GM18519 (cell line): ENCODE results near the gene CUX1.

Source experiments
- ATAC-seq: cut with Tn5 transposase; IDR thresholded peaks from one replicate; pipeline ENCODE4 v1.9.1; 2021; ENCODE audit warnings: mild to moderate bottlenecking, moderate library complexity; ENCODE audit not compliant: unreplicated experiment, low FRiP score

The CUX1 gene

DNA sequence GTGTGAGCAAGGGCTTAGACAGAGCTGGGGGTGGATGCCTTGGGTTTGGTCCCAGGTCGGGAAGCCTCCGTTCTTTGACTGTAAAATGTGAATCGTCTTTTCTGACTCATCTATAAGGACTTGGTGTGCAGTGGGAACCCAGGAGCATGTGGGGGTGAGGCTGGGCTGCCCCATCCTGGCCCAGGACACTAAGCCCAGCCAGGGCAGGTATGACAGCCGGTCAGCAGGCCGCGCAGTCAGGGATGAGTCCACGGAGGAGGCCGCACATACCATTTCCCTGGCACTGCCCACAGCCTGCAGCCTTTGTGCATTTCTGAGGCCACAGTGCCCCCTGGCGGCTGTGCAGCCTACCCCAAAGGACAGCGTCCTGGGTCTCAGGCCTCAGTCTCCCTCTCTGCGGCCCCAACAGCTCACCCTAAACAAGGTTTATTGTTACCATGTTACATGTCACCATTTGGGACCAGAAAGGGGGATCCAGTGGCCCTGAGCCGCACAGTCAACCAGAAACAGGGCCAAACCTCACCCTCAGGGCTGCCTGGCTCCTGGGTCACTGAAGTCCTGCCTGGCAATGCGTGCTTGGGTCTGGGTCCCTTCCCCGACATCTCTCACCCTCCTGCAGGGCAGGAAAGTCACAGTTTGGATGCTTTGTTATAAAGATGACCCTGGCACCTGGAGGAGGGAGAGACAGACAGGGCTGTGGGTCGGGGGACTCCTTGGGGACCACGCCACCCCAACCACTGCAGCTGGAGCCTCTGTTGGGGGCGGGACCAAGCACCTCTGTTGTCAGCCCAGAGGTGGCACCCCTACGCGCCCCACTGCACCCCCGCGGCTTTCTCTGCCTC, 454.9 kb downstream of the CUX1 start:
- no peak for ATAC-seq

GRCh38 chr7:102272917-102273748, 455.7 kb downstream of the CUX1 start:
- no peak for ATAC-seq

GRCh38 chr7:102273749-102274712, 456.6 kb downstream of the CUX1 start:
- no peak for ATAC-seq

DNA sequence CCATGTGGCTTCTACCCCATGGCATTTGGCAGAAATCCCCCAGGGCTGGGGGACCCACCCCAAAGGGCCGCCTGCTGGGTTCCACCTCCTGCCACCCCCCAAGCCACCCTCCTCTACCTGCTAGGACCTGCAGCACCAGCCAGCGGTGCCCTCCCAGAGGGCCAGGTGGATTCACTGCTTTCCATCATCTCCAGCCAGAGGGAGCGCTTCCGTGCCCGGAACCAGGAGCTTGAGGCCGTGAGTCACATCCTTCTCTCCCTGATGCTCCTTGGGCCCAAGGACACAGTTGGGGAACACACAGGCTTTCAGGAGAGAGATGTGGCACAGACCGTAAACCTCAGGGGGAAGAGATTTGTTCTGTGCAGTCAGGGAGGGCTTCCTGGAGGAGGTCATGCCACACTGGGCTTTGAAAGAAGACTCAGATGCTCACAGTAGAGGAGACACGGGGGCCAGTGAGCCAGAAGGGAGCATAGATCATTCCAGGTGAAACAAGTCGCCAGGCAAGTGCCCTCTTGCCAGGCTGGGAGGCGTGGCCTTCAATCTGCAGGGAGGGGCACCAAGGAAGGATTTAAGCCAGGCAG, 457.8 kb downstream of the CUX1 start:
- no peak for ATAC-seq

- ATAC-seq = no peak
These were observed 460.5 kb downstream of the CUX1 start for GRCh38 chr7:102277901-102278300.

DNA sequence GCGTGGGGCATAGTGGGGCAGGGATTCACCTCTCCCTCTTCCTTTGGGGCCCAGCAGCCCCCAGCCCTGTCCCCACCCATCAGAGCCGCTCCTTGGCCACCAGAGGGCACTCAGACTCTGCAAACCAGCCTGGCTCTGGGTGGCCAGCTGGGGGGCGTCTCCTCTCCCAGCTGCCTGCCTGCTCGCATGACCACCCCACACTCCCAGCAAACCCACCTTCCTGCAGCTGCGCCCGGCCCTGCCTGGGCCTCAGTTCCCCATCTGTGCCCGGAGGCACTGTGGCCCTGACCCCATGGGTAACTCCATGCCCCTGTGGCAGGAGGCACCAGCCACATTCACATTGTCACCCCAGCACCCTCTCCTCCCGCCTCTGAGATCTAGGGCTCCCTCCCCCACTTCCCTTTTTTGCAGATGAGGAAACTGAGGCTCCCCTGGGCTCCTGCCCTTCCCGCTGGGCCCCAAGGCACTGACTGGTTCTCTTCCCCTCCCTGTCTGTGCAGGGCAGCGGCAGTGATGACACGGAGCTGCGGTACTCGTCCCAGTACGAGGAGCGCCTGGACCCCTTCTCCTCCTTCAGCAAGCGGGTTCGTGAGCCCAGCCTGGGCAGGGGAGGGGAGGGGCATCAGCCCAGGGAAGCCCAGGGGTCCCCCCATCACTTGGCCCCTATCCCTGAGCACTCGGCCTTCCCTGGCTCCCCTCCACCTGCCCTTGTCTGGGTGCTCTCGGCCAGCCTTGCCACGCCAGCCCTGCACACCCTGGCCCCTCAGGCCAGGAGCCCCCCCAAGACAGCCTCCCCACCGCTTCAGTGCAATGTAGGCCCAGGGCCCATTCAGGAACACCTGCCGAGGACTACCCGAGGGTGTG, 462.3 kb downstream of the CUX1 start:
- ATAC-seq = no peak

GRCh38 chr7:102280521-102280920, 463.1 kb downstream of the CUX1 start:
- no peak for ATAC-seq

DNA sequence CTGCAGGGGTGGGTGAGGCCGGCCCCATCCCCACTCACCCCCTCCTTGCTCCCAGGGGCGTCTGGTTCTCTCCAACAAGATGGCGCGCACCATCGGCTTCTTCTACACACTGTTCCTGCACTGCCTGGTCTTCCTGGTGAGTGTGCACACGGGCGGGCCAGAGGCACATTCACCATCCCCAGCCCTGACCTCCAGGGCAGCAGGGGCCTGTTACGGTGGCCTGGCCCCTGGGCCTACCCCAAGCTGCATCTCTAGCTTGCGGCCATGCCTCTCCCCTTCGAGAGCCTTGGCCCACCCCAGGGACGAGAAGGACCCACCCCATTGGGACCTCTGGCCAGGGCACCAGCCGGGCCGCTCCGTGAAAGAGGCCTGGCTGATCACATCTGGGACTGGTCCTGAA, 464.4 kb downstream of the CUX1 start:
- ATAC-seq = no peak

DNA sequence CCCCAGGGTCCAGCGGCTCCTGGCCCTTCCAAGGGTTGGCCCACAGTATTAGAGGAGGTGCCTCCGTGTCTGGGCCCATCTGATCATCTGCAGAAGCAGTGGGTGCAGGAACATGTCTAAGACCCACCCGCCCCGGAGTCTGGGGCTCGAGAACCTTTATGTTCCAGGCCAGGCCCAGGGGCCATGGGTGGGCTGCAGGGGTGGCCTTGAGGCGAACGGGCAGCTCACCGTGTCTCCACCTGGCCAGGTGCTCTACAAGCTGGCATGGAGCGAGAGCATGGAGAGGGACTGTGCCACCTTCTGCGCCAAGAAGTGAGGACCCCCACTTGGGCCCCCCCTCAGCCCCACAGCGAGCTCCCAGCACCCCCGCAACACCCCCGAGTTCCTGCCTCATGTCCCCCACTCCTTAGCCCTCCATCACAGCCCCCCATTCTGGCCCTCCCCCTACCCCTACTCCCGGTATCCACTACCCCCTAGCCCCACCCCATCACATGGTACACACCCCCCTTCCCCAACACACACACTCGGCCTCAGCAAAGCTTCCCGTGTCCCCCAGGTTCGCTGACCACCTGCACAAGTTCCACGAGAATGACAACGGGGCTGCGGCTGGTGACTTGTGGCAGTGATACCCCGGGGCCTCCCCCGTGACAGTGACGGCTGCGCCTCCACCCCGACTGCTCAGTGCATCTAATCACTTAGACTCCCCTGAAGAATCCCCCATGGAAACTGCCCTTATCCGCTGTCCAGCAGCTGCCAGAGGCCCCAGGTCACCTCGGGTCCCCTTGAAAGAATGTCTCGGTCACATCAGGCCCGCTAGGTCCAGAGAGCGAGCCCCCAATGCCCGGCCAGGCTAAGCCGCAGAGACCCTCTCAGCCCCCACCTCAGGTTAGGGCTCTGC, 465.3 kb downstream of the CUX1 start:
- ATAC-seq = no peak

- ATAC-seq = no peak
These were observed 466.2 kb downstream of the CUX1 start for GRCh38 chr7:102283477-102284189.

DNA sequence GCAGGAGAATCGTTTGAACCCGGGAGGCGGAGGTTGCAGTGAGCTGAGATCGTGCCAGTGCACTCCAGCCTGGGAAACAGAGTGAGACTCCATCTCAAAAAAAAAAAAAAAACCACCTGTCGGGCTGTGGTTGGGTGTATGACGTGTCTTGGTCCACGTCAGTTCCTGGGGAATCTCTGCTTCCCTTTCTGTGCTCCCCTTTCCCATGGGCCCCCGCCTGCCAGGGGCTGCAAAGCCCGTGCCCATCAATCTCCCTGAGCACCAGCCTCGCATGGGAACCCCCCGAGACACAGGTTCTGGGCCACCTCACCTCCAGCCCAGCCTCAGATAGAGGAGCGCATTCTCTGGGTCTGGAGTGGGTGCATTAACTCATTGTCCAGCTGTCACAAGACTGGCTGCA, 467.0 kb downstream of the CUX1 start:
- no peak for ATAC-seq

DNA sequence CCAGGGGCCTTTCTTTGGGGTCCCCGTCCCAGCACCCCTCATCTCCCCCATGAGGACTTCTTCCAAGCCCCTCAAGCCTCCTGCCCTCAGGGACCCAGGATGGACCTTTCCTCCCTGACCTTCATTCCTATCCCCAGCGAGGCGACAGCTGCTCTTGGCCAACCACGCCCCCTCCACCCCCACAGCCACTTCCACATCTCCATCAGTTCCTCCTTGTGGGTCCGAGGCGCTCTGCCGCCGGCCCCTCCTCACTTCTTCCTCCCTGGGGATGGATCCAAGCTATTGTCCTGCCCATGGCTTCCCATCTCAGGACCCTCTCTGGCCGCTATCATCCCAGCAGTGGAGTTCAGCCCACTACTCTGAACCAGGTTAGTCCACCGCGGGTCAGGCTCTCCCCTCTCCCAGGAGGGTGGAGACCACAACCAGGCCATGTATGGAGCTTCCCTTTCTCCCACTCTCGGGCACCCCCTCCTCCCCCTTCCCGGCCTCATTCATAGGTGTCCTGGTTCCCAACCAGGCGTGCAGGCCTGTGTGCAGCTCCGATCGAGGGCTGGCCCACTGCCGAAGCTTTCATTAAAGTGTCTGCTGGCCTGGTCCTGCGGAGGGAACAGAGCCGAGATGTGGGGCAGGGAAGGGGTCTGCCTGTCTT, 467.6 kb downstream of the CUX1 start:
- ATAC-seq = no peak

GRCh38 chr7:102285540-102286236, 468.3 kb downstream of the CUX1 start:
- no peak for ATAC-seq

- no peak for ATAC-seq
These were observed 469.0 kb downstream of the CUX1 start, which contains the start of gene SH2B2 for GRCh38 chr7:102286237-102287110. Gene SH2B2, plus strand, starts transcription at chr7:102286868. Its CDS starts 13,683 bp downstream, at chr7:102300551.
